ENCODE data around the gene KRT13.

Gene KRT13

GRCh38 chr17:41467561-41467960 lies 37.9 kb downstream of the KRT13 start:
- DNase-seq (ENCODE audit: low spot score) = no peak

GRCh38 chr17:41466988-41467387 lies 38.4 kb downstream of the KRT13 start, which contains the start of gene KRT32:
TSS of gene KRT32 (minus strand) at chr17:41467386. CDS start at chr17:41467325, 61 bp downstream.
- DNase-seq (ENCODE audit: low spot score) = no peak

GRCh38 chr17:41464682-41465081 lies 40.7 kb downstream of the KRT13 start:
- DNase-seq (ENCODE audit: low spot score) = no peak

GRCh38 chr17:41464173-41464572 lies 41.2 kb downstream of the KRT13 start:
- DNase-seq (ENCODE audit: low spot score) = no peak

- no peak for DNase-seq (ENCODE audit: low spot score)
Measured at GRCh38 chr17:41463746-41464145, 41.7 kb downstream of the KRT13 start.

- DNase-seq (ENCODE audit: low spot score) = no peak
Measured at GRCh38 chr17:41462705-41463104, 42.7 kb downstream of the KRT13 start.

GRCh38 chr17:41457676-41458075 lies 47.7 kb downstream of the KRT13 start:
- DNase-seq (ENCODE audit: low spot score) = no peak

- no peak for DNase-seq (ENCODE audit: low spot score)
Measured at GRCh38 chr17:41456204-41456603, 49.2 kb downstream of the KRT13 start.

GRCh38 chr17:41455236-41455635 lies 50.2 kb downstream of the KRT13 start:
- no peak for DNase-seq (ENCODE audit: low spot score)

- no peak for DNase-seq (ENCODE audit: low spot score)
Measured at GRCh38 chr17:41453066-41453465, 52.3 kb downstream of the KRT13 start.

GRCh38 chr17:41452281-41452680 lies 53.1 kb downstream of the KRT13 start:
- no peak for DNase-seq (ENCODE audit: low spot score)

GRCh38 chr17:41451154-41451728 lies 54.2 kb downstream of the KRT13 start:
- DNase-seq (ENCODE audit: low spot score) = no peak

Data from D341Med (cell line).